Stimulated activated CD8-positive, alpha-beta memory T cell treated with anti-CD3 and anti-CD28 coated beads, Interleukin-12 subunit alpha, Interleukin-12 subunit beta, amount 100 ng/mL, for 1 hour (primary cell): ENCODE data around the gene BCAM.
"Not testable (repeated sequence)": the region's sequence is repeated elsewhere in the genome, so short reads cannot be mapped to it uniquely, and the experiment has no call there.

Source experiments
- DNase-seq: peaks from one replicate; pipeline ENCODE4 v3.0.0-alpha.2; 2020; ENCODE audit warnings: low read depth

The BCAM gene

DNA sequence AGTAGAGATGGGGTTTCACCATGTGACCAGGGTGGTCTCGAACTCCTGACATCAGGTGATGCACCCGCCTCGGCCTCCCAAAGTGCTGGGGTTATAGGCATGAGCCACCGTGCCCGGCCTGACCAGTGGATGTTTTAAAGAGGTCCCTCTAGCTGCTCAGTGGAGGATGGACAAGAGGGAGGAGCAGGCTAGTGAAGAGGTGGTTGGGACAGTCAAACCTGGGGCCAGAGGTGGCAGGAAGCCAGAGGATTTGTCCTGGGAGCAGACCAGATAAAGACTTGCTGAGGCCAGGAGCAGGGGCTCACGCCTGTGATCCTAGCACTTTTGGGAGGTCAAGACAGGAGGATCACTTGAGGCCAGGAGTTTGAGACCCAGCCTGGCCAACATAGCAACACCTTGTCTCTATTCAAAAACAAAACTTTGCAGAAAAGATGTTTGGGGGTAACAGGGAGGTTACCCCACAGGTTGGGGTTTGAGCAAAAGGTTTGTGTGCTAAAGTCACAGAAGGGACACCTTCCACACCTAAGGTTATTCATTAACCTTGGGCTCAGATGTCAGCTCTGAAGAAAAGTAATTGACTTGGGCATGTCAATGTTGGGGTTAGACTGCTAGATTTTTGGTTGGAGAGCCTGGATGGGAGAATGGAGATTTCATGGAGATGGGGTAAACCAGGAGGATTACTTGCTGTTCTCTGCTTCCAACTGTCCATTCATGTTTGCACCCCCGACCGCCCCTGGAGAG lies 9.0 kb downstream of the BCAM start:
- no peak for DNase-seq

- DNase-seq: no peak
These were observed 9.6 kb downstream of the BCAM start for GRCh38 chr19:44818466-44819031.

DNA sequence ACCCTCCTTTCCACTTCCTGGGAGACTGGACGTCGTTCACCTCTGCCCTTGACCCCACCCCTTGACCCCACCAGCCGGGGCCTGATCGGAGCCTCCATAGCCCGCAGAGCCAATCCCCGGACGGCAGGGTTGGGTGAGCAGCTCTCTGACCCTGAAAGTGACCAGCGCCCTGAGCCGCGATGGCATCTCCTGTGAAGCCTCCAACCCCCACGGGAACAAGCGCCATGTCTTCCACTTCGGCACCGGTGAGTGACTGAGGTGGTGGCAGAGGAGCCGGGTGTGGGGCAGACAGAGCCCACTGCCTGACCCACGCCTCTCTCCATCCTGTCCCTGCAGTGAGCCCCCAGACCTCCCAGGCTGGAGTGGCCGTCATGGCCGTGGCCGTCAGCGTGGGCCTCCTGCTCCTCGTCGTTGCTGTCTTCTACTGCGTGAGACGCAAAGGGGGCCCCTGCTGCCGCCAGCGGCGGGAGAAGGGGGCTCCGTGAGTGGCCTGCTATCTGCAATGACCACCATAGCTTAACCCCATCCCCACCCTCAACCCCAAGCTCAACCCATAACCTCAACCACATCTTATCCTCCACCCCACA lies 10.4 kb downstream of the BCAM start:
- DNase-seq: no peak

- no peak for DNase-seq
These were observed 12.0 kb downstream of the BCAM start for GRCh38 chr19:44820648-44821609.

DNA sequence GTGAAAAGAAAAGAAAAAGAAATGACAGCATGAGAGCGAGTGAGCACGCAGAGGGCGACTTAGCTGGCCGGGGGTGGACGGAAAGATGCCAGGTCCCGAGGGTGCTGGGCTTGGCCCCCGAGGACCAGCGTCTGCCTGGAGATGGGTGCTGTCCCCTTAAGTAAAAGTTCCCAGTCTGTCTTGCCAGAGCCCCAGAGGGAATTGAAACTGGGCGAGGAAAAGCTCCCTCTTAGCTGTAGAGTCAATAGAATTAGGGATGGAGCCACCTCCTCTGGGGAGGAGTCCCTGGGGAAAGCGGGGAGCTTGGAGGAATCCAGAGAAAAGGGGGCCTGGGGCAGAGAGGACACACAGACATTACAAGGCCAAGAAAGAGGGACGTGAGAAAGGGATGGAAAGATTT lies 13.3 kb downstream of the BCAM start:
- DNase-seq: no peak

DNA sequence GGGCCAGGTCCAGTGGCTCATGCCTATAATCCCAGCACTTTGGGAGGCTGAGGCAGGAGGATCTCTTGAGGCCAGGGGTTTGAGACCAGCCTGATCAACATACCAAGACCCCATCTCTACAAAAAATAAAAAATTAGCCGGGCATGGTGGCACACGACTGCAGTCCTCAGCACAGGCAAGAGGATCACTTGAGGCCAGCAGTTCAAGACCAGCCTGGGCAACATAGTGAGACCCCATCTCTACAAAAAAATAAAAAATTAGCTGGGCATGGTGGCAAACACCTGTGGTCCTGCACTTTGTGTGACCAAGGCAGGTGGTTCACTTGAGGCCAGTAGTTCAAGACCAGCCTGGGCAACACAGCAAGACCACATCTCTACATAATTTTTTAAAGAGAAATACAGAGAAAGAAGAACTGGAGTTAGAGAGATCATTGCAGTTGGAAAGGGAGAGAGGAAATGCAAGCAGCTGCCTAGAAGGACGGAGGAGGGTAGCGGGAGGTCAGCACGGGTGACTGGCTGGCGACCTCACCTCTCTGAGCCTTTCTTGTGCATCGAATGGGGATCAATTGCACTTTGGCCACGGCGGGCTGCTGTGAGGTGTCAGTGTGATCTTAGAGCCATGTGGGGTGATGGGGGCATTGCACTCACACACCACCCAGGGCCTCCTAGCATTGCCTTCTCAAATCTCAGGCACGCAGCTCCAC lies 13.9 kb downstream of the BCAM start:
- DNase-seq: no peak

GRCh38 chr19:44823373-44823698 lies 14.4 kb downstream of the BCAM start:
- DNase-seq: no peak

DNA sequence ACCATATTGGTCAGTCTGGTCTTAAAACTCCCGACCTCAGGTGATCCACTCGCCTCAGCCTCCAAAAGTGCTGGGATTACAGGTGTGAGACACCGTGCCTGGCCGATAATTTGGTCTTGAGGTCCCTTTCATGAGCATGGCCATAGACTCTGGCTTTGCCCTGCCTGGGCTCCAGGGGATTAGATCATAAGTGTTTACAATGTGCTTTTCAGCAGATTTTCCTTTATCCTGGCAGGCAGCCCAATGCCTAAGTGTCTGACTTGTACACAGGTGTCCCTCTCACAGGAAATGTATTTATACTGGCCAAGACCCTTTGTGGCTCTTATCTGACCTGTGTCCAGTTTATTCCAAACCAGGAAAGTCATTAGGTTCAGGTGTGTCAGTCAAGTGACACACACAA lies 15.9 kb downstream of the BCAM start:
- no peak for DNase-seq

DNA sequence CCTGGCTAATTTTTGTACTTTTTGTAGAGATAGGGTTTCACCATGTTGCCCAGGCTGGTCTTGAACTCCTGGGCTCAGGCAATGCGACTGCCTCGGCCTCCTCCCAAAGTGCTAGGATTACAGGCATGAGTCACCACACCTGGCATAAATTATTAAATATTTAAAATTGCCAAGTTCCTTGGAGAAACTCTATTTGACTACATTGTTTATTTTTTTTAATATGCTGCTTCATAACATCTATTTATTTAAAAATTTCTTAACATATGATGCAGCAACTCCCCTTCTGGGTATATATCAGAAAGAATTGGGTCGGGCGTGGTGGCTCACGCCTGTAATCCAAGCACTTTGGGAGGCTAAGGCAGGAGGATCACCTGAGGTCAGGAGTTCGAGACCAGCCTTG lies 24.0 kb downstream of the BCAM start:
- not testable (repeated sequence) for DNase-seq

GRCh38 chr19:44834399-44834798 lies 25.5 kb downstream of the BCAM start:
- not testable (repeated sequence) for DNase-seq

- no peak for DNase-seq
These were observed 30.4 kb downstream of the BCAM start for GRCh38 chr19:44839276-44839675.

GRCh38 chr19:44840811-44841210 lies 31.9 kb downstream of the BCAM start:
- DNase-seq: no peak

- no peak for DNase-seq
These were observed 32.3 kb downstream of the BCAM start for GRCh38 chr19:44841231-44841630.

GRCh38 chr19:44845286-44845611 lies 36.3 kb downstream of the BCAM start:
- no peak for DNase-seq

DNA sequence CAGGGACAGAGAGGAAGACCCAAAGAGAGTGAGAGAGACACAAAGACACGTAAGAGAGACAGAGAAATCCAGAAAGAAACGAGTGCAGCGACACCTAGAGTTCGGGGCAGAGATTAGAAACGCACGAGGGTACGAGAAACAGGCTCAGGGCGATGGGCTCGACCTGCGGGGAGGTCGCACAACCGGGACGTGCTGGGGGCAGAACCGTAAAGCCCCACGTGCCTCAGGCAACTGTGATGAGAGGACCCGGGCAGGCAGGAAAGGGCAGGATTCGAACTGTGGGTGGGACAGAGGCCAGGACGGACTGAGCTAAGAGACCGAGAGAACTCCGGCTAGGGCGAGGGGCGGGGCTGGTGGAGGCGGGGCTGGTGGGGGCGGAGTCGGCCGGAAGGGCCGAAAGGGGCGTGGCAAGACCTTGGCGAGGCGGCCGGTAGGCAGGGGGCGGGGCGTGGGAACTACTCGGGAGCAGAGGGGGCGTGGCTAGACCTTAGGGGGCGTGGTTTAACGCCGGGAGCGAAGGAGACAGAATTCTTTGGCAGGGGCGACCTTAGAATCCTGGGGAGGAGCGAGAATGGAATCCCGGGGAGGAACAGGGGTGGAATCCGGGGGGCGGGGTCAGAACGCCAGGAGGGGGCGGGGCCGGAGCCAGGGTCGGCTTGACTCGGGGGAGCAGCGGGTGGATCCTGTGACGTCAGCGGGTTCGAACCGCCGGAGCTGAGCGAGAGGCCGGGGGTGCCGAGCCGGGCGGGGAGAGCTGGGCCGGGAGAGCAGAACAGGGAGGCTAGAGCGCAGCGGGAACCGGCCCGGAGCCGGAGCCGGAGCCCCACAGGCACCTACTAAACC lies 36.9 kb downstream of the BCAM start, which contains the start of gene NECTIN2:
Gene NECTIN2 (plus strand): TSS at position 686 of the 843 bp plus-strand sequence. CDS start 229 bp downstream, outside the sequence.
- peak; percentile 46 for DNase-seq

- DNase-seq: no peak
These were observed 37.7 kb downstream of the BCAM start for GRCh38 chr19:44846455-44847143.

- DNase-seq: no peak
These were observed 38.5 kb downstream of the BCAM start for GRCh38 chr19:44847144-44848035.

GRCh38 chr19:44848036-44848811 lies 39.3 kb downstream of the BCAM start:
- DNase-seq: no peak
